Measurements from ENCODE around the gene SLC13A5.
"Not testable (repeated sequence)": the region's sequence is repeated elsewhere in the genome, so short reads cannot be mapped to it uniquely, and the experiment has no call there.

The SLC13A5 gene

GRCh38 chr17:6710317-6710716 lies 2.9 kb downstream of the SLC13A5 start:
- no peak for DNase-seq

- no peak for DNase-seq
These were observed 4.7 kb downstream of the SLC13A5 start for GRCh38 chr17:6708357-6708961.

GRCh38 chr17:6706996-6707395 lies 6.2 kb downstream of the SLC13A5 start:
- no peak for DNase-seq

- no peak for DNase-seq
These were observed 6.7 kb downstream of the SLC13A5 start for GRCh38 chr17:6706499-6706898.

- DNase-seq = no peak
These were observed 8.6 kb downstream of the SLC13A5 start for GRCh38 chr17:6704470-6705052.

- DNase-seq = no peak
These were observed 9.4 kb downstream of the SLC13A5 start for GRCh38 chr17:6703751-6704150.

- DNase-seq = no peak
These were observed 10.5 kb downstream of the SLC13A5 start for GRCh38 chr17:6702567-6703215.

GRCh38 chr17:6701719-6702118 lies 11.4 kb downstream of the SLC13A5 start:
- peak; percentile 28 to 60 for DNase-seq

GRCh38 chr17:6700948-6701307 lies 12.2 kb downstream of the SLC13A5 start:
- no peak for DNase-seq

GRCh38 chr17:6699997-6700947 lies 12.9 kb downstream of the SLC13A5 start:
- DNase-seq = no peak

GRCh38 chr17:6698004-6698403 lies 15.2 kb downstream of the SLC13A5 start:
- DNase-seq = no peak

GRCh38 chr17:6696906-6697305 lies 16.3 kb downstream of the SLC13A5 start:
- no peak for DNase-seq

- DNase-seq = no peak
These were observed 17.6 kb downstream of the SLC13A5 start for GRCh38 chr17:6695565-6695964.

GRCh38 chr17:6695051-6695450 lies 18.1 kb downstream of the SLC13A5 start:
- DNase-seq = no peak

- DNase-seq = not testable (repeated sequence)
These were observed 21.2 kb downstream of the SLC13A5 start for GRCh38 chr17:6691958-6692357.

- no peak for DNase-seq
These were observed 21.6 kb downstream of the SLC13A5 start for GRCh38 chr17:6691546-6691945.

GRCh38 chr17:6690641-6691040 lies 22.5 kb downstream of the SLC13A5 start:
- DNase-seq = no peak

- DNase-seq = no peak
These were observed 24.2 kb downstream of the SLC13A5 start for GRCh38 chr17:6688944-6689343.

GRCh38 chr17:6686026-6686425 lies 27.1 kb downstream of the SLC13A5 start:
- DNase-seq = no peak

- DNase-seq = no peak
These were observed 28.0 kb downstream of the SLC13A5 start for GRCh38 chr17:6684881-6685767.

GRCh38 chr17:6684460-6684783 lies 28.7 kb downstream of the SLC13A5 start:
- no peak for DNase-seq

GRCh38 chr17:6683730-6684459 lies 29.3 kb downstream of the SLC13A5 start:
- DNase-seq = no peak
